Putamen (tissue), 1 donor: ENCODE results near the gene GALNT13.

ENCODE experiments used
- DNase-seq: peaks from one replicate; pipeline ENCODE4 v3.0.0-alpha.2; 2016; ENCODE audit warnings: low spot score

Gene GALNT13

GRCh38 chr2:154480521-154480920 lies 608.8 kb downstream of the GALNT13 start:
- DNase-seq = no peak

GRCh38 chr2:154481336-154481735 lies 609.6 kb downstream of the GALNT13 start:
- no peak for DNase-seq

- peak; percentile 32 for DNase-seq
These were observed 612.8 kb downstream of the GALNT13 start for GRCh38 chr2:154484338-154485099.

- no peak for DNase-seq
These were observed 617.1 kb downstream of the GALNT13 start for GRCh38 chr2:154488801-154489200.

GRCh38 chr2:154489266-154489858 lies 617.6 kb downstream of the GALNT13 start:
- DNase-seq = no peak

GRCh38 chr2:154490530-154490929 lies 618.8 kb downstream of the GALNT13 start:
- no peak for DNase-seq

- DNase-seq = no peak
These were observed 623.7 kb downstream of the GALNT13 start for GRCh38 chr2:154495455-154495868.

- DNase-seq = no peak
These were observed 625.3 kb downstream of the GALNT13 start for GRCh38 chr2:154497019-154497418.
